GM13976 (cell line): ENCODE measurements around the gene MYO1D.

Experiments
- DNase-seq: peaks from one replicate; pipeline ENCODE4 v3.0.0; 2012; ENCODE audit warnings: low spot score
- CTCF ChIP-seq: IDR thresholded peaks from 2 replicates; pipeline ENCODE4 v1.5.1; 2012; ENCODE audit warnings: borderline replicate concordance, mild to moderate bottlenecking; ENCODE audit not compliant: insufficient read depth; ENCODE audit errors: extremely low read depth, missing control alignments, control extremely low read depth
- in situ Hi-C: fragments of 300-500 bp; cut with MboI; formaldehyde crosslinking; loops from one replicate; pipeline ENCODE4 v1.12.0; 2022; ENCODE audit warnings: low sequenced_read_pairs, mixed read lengths, inconsistent platforms; ENCODE audit not compliant: unreplicated experiment

The MYO1D gene

GRCh38 chr17:32558997-32559650 is 317.8 kb downstream of the MYO1D start:
- TF ChIP-seq CTCF, result no peak
- DNase-seq, result peak; percentile 75
- in situ Hi-C loops, result no loop called here

GRCh38 chr17:32558326-32558955 is 318.5 kb downstream of the MYO1D start:
- in situ Hi-C loops, result no loop called here
- no peak for TF ChIP-seq CTCF
- no peak for DNase-seq

- no peak for TF ChIP-seq CTCF
- no peak for DNase-seq
- in situ Hi-C loops, result no loop called here
Observed at GRCh38 chr17:32555611-32556310, 321.2 kb downstream of the MYO1D start.

DNA sequence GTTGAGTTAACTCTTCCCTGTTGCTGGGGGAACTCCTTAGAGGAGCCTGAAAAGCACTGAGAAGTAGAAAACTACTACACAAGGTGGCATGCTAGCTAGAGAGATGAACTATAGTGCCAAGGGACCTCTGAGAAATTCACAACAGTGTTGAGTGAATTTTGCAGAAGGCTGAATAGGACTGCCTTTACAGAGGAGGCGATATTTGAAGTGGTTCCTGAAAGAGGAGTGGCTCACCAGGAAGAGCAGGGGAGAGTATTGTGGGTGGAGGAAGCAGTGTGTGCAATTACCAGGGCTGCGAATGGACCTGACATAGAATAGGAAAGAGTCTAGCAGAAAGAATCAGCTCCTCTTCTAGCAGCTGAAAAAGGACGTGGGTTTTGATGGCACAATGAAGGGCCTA is 323.8 kb downstream of the MYO1D start:
- no peak for TF ChIP-seq CTCF

DNA sequence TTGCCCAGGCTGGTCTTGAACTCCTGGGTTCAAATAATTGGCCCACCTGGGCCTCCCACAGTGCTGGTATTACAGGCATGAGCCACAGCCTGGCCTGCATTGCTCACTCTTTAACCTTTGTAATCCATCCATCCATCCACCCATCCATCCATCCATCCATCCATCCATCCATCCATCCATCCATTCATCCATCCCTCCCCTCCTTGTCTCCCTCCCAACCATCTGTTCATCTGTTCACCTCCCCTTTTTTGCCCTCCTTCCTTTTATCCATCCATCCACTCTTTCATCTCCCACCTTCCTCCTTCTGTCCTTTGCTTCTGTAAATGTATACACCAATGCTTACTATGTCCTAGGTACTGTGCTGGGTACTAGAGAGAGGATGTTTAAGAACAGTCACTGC is 324.6 kb downstream of the MYO1D start:
- no peak for TF ChIP-seq CTCF
- in situ Hi-C loops, result no loop called here
- no peak for DNase-seq

More for the DNA sequence above, 323.8 kb downstream of the MYO1D start:
- DNase-seq, result no peak
- in situ Hi-C loops, result no loop called here

DNA sequence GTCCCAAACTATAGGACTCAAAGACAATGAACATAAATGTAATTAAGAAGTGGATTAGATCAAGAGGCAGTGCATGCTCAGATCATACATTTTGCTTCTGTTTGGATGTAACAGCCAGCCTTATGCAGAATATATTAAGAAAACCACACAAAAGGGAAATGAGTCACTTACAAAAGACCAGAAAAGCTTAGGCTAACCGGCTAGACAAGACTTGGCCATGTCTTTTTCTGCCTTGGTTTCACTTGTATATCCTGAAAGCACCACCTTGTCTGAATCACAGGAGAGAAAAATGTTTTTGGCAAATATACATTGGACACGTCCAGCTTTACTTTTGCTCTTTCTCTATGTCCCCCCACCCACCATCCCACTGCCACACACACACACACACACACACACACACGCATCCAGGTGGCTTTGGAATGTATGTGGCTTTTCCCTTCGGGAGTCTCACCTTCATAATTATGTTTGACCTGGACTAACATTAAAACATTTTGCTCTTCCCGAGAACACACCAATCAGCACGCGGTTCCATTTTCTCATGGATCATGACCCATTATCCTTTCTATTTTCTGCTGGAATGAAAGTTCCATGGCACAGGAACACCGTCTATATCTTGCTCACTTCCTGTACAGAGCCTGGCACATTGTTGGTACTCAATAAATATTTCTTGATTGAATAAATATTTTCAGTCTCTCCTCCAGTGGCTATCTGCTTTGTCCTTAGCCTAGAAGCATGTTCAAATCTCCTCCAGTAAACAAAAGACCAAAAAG is 325.6 kb downstream of the MYO1D start:
- in situ Hi-C loops, result no loop called here

More for the DNA sequence above, 325.6 kb downstream of the MYO1D start:
- no peak for TF ChIP-seq CTCF
- peak; percentile 70 for DNase-seq
